BE2C (cell line): ENCODE measurements around the gene FAM171A1.

Experiments
- DNase-seq: peaks from one replicate; pipeline ENCODE4 v3.0.0-alpha.2; 2020
- H3K27me3 ChIP-seq: fragments of 250-450 bp; sonication (Bioruptor Pico); 2 replicates; pipeline ENCODE4 v1.5.1; 2020; ENCODE audit warnings: mild to moderate bottlenecking
- H3K36me3 ChIP-seq: fragments of 250-450 bp; sonication (Bioruptor Pico); 2 replicates; pipeline ENCODE4 v1.5.1; 2020; ENCODE audit warnings: mild to moderate bottlenecking
- H3K4me1 ChIP-seq: fragments of 250-450 bp; sonication (Bioruptor Pico); 2 replicates; pipeline ENCODE4 v1.5.1; 2020
- H3K4me3 ChIP-seq: 2 replicates; pipeline ENCODE4 v1.5.1; 2011; ENCODE audit warnings: low read depth, low read length
- H3K9me3 ChIP-seq: fragments of 250-450 bp; sonication (Bioruptor Pico); 2 replicates; pipeline ENCODE4 v1.5.1; 2020
- CTCF ChIP-seq: IDR thresholded peaks from 2 replicates; pipeline ENCODE4 v1.5.1; 2012; ENCODE audit warnings: mild to moderate bottlenecking, low read depth, low read length

Gene FAM171A1

GRCh38 chr10:15222511-15222910, 148.6 kb downstream of the FAM171A1 start:
- H3K4me3 ChIP-seq: no peak overlapping the region
- TF ChIP-seq CTCF: no peak
- no peak for DNase-seq
- H3K4me1 ChIP-seq: no peaks in the 10 kb centered on the region
- H3K36me3 ChIP-seq: no peaks in the 10 kb centered on the region
- H3K27me3 ChIP-seq: no peaks in the 10 kb centered on the region
- H3K9me3 ChIP-seq: no peaks in the 10 kb centered on the region

GRCh38 chr10:15220445-15220844, 150.6 kb downstream of the FAM171A1 start:
- no peak overlapping the region for H3K4me3 ChIP-seq
- no peaks in the 10 kb centered on the region for H3K4me1 ChIP-seq
- no peak for TF ChIP-seq CTCF
- no peak for DNase-seq
- no peaks in the 10 kb centered on the region for H3K36me3 ChIP-seq
- no peaks in the 10 kb centered on the region for H3K27me3 ChIP-seq
- H3K9me3 ChIP-seq: no peaks in the 10 kb centered on the region

GRCh38 chr10:15216700-15217099, 154.4 kb downstream of the FAM171A1 start:
- Histone ChIP-seq H3K36me3 (no peaks in the 10 kb centered on the region), H3K4me3 (no peak overlapping the region), H3K4me1 (no peaks in the 10 kb centered on the region), H3K9me3 (no peaks in the 10 kb centered on the region), H3K27me3 (no peaks in the 10 kb centered on the region)
- DNase-seq: no peak
- no peak for TF ChIP-seq CTCF

GRCh38 chr10:15214237-15214636, 156.9 kb downstream of the FAM171A1 start:
- Histone ChIP-seq H3K4me3 (no peak overlapping the region), H3K4me1 (no peaks in the 10 kb centered on the region), H3K36me3 (no peaks in the 10 kb centered on the region), H3K9me3 (no peaks in the 10 kb centered on the region), H3K27me3 (no peaks in the 10 kb centered on the region)
- DNase-seq: no peak
- TF ChIP-seq CTCF: no peak

GRCh38 chr10:15213461-15213861, 157.6 kb downstream of the FAM171A1 start:
- peak; percentile 51 for DNase-seq
- no peak for TF ChIP-seq CTCF
- H3K36me3 ChIP-seq: no peaks in the 10 kb centered on the region
- no peaks in the 10 kb centered on the region for H3K4me1 ChIP-seq
- H3K9me3 ChIP-seq: no peaks in the 10 kb centered on the region
- no peak overlapping the region for H3K4me3 ChIP-seq
- no peaks in the 10 kb centered on the region for H3K27me3 ChIP-seq

- no peak for TF ChIP-seq CTCF
- Histone ChIP-seq H3K9me3 (no peaks in the 10 kb centered on the region), H3K4me1 (no peaks in the 10 kb centered on the region), H3K27me3 (no peaks in the 10 kb centered on the region), H3K4me3 (no peak overlapping the region), H3K36me3 (no peaks in the 10 kb centered on the region)
- no peak for DNase-seq
These were observed 159.6 kb downstream of the FAM171A1 start for GRCh38 chr10:15211464-15211979.
